ENCODE results near the gene RNASEH2A. TPM values are rescaled to one million over a fixed set of nuclear protein-coding genes. Genes with fewer than 3 reads are reported as not detected.
A peak's percentile ranks its signal among the peaks of the same experiment; 100 is the strongest.

The RNASEH2A gene
- total RNA-seq: 10 to 100 TPM; 54.8 to 55.6 TPM

DNA sequence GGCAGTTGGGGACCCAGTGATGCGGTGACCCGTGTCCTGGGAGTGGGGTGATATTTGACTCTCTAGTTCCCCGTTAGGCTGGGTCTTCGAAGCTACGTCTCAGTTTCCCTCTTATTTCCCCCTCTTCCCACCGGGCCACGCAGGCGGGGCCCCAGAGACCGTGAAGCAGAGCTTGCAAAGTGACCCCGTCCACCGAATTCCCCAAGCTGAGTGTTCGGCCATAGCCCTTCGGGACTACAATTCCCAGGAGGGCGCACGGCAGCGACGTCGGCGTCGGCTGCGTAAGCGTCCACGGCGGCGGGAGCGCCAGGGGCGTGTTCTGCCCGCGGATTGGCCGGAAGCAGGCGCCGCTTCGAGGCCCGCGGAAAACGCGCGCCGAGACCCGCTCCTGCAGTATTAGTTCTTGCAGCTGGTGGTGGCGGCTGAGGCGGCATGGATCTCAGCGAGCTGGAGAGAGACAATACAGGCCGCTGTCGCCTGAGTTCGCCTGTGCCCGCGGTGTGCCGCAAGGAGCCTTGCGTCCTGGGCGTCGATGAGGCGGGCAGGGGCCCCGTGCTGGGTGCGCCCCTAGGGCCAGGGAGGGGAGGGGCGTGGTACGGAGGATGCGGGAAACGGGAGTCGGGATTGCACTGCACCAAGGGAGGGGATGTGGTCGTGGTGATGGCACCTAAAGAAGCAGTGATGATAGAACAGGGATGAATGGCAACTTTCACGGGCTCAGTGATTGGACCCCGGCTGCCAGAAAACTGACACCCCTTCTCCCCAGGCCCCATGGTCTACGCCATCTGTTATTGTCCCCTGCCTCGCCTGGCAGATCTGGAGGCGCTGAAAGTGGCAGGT, at the start of gene RNASEH2A:
TSS of gene RNASEH2A (plus strand) at position 343 of the 840 bp plus-strand sequence. CDS start at position 433, 90 bp downstream.
- CTCF ChIA-PET: interaction anchor here (2.2 to 2.3 kb wide), 3 partner anchors 10 to 47 kb away, joined by 6 to 11 read pairs (median 6); no protein-coding TSS in a partner anchor
- H3K27me3 Mint-ChIP-seq (ENCODE audit: low read depth): no peaks in the 10 kb centered on the region
- peaks cover 21% of the 10 kb centered on the region for H3K36me3 Mint-ChIP-seq (ENCODE audit: low read depth)
- intact Hi-C loops (cut with micrococcal nuclease): loop anchor here (1.0 kb wide), 1 partner anchor 79 kb away; no protein-coding TSS in a partner anchor
- peak; percentile 92 for DNase-seq
- peaks cover 22% of the 10 kb centered on the region for H3K4me1 Mint-ChIP-seq (ENCODE audit: low read depth)
- H3K4me3 Mint-ChIP-seq: peak within 1 kb of the TSS; percentile 96
- no peaks in the 10 kb centered on the region for H3K9me3 Mint-ChIP-seq
- peak within 1 kb of the TSS; percentile 85 for H3K27ac Mint-ChIP-seq

DNA sequence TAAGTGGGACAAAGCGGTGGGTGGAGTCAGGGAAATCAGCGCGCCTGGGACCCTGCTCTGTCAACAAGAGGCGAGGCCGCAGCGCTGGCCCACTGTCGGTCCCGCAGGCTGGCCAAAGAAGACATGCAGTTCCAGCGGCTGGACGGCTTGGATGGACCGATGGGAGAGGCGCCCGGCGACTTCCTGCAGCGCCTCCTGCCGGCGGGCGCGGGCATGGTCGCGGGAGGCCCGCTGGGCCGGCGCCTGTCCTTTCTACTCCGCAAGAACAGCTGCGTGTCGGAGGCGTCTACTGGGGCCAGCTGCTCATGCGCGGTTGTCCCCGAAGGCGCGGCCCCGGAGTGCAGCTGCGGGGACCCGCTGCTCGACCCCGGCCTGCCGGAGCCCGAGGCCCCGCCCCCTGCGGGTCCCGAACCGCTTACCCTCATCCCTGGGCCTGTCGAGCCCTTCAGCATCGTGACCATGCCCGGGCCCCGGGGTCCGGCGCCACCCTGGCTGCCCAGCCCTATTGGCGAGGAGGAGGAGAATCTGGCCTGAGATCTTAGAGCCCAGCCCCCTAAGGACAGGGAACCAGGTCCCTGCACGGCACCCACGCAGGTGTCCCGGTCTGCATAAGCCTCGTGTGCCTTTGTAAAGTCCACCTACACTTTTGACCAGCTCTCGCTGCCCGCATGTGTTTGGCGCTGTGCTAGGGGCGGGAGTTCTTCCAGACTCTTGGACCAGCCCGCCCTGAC, 48.7 kb upstream of the RNASEH2A start:
- H3K27me3 Mint-ChIP-seq (ENCODE audit: low read depth): peaks cover 17% of the 10 kb centered on the region
- no peaks in the 10 kb centered on the region for H3K9me3 Mint-ChIP-seq
- H3K4me1 Mint-ChIP-seq (ENCODE audit: low read depth): peaks cover 2% of the 10 kb centered on the region
- H3K27ac Mint-ChIP-seq: no peak overlapping the region
- H3K36me3 Mint-ChIP-seq (ENCODE audit: low read depth): no peaks in the 10 kb centered on the region
- CTCF ChIA-PET: interaction anchor here (0.6 to 16.6 kb wide), 32 partner anchors 8 to 262 kb away, joined by 3 to 341 read pairs (median 4); partner anchors contain the start of genes GET3, HOOK2, PRDX2 and THSD8
- DNase-seq: peak; percentile 63
- intact Hi-C loops (cut with micrococcal nuclease): loop anchor here (1.0 to 2.0 kb wide), 3 partner anchors 24 to 193 kb away; no protein-coding TSS in a partner anchor
- peak overlapping the region; percentile 32 for H3K4me3 Mint-ChIP-seq

- Mint-ChIP-seq H3K36me3 (ENCODE audit: low read depth) (no peaks in the 10 kb centered on the region), H3K4me3 (no peak overlapping the region), H3K27ac (no peak overlapping the region), H3K27me3 (ENCODE audit: low read depth) (peaks cover 14% of the 10 kb centered on the region), H3K9me3 (no peaks in the 10 kb centered on the region), H3K4me1 (ENCODE audit: low read depth) (peaks cover 2% of the 10 kb centered on the region)
- DNase-seq: no peak
- CTCF ChIA-PET: interaction anchor here (0.9 to 16.6 kb wide), 26 partner anchors 9 to 206 kb away, joined by 3 to 341 read pairs (median 6); partner anchors contain the start of genes GET3, HOOK2, PRDX2 and RNASEH2A
- intact Hi-C loops (cut with micrococcal nuclease): loop anchor here (1.0 to 5.0 kb wide), 3 partner anchors 38 to 88 kb away; no protein-coding TSS in a partner anchor
These were observed 46.7 kb upstream of the RNASEH2A start for GRCh38 chr19:12759686-12760085.

GRCh38 chr19:12763100-12763499, 43.3 kb upstream of the RNASEH2A start:
- H3K4me3 Mint-ChIP-seq: no peak overlapping the region
- H3K27me3 Mint-ChIP-seq (ENCODE audit: low read depth): no peaks in the 10 kb centered on the region
- intact Hi-C loops (cut with micrococcal nuclease): loop anchor here (5.0 kb wide), 1 partner anchor 34 kb away; no protein-coding TSS in a partner anchor
- H3K4me1 Mint-ChIP-seq (ENCODE audit: low read depth): peaks cover 6% of the 10 kb centered on the region
- CTCF ChIA-PET: interaction anchor here (0.9 to 16.6 kb wide), 8 partner anchors 11 to 99 kb away, joined by 3 to 341 read pairs (median 12); partner anchors contain the start of genes BEST2, HOOK2, PRDX2 and THSD8
- H3K36me3 Mint-ChIP-seq (ENCODE audit: low read depth): no peaks in the 10 kb centered on the region
- H3K27ac Mint-ChIP-seq: no peak overlapping the region
- no peak for DNase-seq
- H3K9me3 Mint-ChIP-seq: no peaks in the 10 kb centered on the region

- intact Hi-C loops (cut with micrococcal nuclease): loop anchor here (5.0 kb wide), 1 partner anchor 33 kb away; no protein-coding TSS in a partner anchor
- Mint-ChIP-seq H3K4me3 (no peak overlapping the region), H3K36me3 (ENCODE audit: low read depth) (no peaks in the 10 kb centered on the region), H3K27me3 (ENCODE audit: low read depth) (no peaks in the 10 kb centered on the region), H3K4me1 (ENCODE audit: low read depth) (peaks cover 6% of the 10 kb centered on the region), H3K9me3 (no peaks in the 10 kb centered on the region), H3K27ac (no peak overlapping the region)
- no peak for DNase-seq
- CTCF ChIA-PET: interaction anchor here (0.7 to 16.6 kb wide), 12 partner anchors 7 to 148 kb away, joined by 3 to 341 read pairs (median 6); partner anchors contain the start of genes HOOK2, PRDX2 and THSD8
These were observed 41.7 kb upstream of the RNASEH2A start for GRCh38 chr19:12764698-12765097.

- intact Hi-C loops (cut with micrococcal nuclease): loop anchor here (1.0 kb wide), 1 partner anchor 81 kb away; no protein-coding TSS in a partner anchor
These were observed 40.3 kb upstream of the RNASEH2A start for GRCh38 chr19:12766051-12766521.

DNA sequence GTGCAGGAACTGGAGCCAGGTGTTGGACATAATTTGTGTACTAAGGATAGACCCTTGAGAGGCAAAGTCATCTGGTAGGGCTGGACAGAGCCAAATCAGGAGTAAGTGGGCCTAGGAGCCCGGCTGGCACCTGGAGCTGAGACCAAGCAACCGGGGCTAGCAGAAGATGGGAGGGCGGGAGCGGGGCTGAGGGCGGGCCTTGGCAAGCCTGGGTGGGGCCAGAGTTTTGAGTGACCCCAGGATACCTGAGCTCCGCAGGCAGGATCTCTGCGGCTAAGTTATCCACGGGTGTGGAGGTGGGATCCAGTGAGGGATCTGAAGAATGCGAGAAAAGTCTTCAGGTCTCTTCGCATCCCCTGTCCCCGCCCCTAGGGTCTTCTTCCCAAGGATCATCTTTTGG, 39.2 kb upstream of the RNASEH2A start:
- CTCF ChIA-PET: interaction anchor here (0.6 to 16.6 kb wide), 13 partner anchors 8 to 1048 kb away, joined by 3 to 341 read pairs (median 9); partner anchors contain the start of genes DNASE2, HOOK2, PRDX2 and THSD8
- no peaks in the 10 kb centered on the region for H3K9me3 Mint-ChIP-seq
- intact Hi-C loops (cut with micrococcal nuclease): no loop called here
- H3K36me3 Mint-ChIP-seq (ENCODE audit: low read depth): no peaks in the 10 kb centered on the region
- peaks cover 7% of the 10 kb centered on the region for H3K4me1 Mint-ChIP-seq (ENCODE audit: low read depth)
- no peak overlapping the region for H3K4me3 Mint-ChIP-seq
- no peaks in the 10 kb centered on the region for H3K27me3 Mint-ChIP-seq (ENCODE audit: low read depth)
- H3K27ac Mint-ChIP-seq: no peak overlapping the region
- no peak for DNase-seq

More at GRCh38 chr19:12766051-12766521, 40.3 kb upstream of the RNASEH2A start:
- Mint-ChIP-seq H3K4me1 (ENCODE audit: low read depth) (peaks cover 7% of the 10 kb centered on the region), H3K36me3 (ENCODE audit: low read depth) (no peaks in the 10 kb centered on the region), H3K9me3 (no peaks in the 10 kb centered on the region), H3K4me3 (peak overlapping the region; percentile 24), H3K27ac (no peak overlapping the region), H3K27me3 (ENCODE audit: low read depth) (no peaks in the 10 kb centered on the region)
- DNase-seq: peak; percentile 91
- CTCF ChIA-PET: interaction anchor here (0.7 to 16.6 kb wide), 34 partner anchors 9 to 199 kb away, joined by 3 to 341 read pairs (median 5); partner anchors contain the start of genes BEST2, DNASE2, HOOK2 and JUNB

DNA sequence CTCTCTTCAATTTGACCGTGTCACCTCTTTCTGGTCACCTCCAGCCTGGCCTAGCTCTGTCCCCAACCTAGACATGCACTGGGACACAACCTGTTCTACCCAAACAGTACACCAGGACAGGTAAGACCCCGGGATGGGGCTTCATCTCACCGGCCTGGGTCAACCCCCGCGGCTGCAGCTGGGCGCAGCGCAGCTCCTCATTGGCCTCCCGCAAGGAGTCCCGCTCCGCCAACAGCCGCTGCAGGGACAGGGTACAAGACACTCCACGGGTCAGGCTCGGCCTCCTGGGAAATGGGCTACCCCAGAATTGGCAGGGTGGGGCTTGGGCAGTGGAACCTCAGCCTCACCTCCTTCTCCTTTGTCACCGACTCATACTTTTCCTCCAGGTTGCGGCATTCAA, 38.7 kb upstream of the RNASEH2A start:
- intact Hi-C loops (cut with micrococcal nuclease): no loop called here
- no peak overlapping the region for H3K27ac Mint-ChIP-seq
- CTCF ChIA-PET: interaction anchor here (0.6 to 16.6 kb wide), 9 partner anchors 8 to 1047 kb away, joined by 3 to 341 read pairs (median 9); partner anchors contain the start of genes HOOK2, PRDX2 and THSD8

GRCh38 chr19:12769689-12770088, 36.7 kb upstream of the RNASEH2A start:
- Mint-ChIP-seq H3K27ac (no peak overlapping the region), H3K9me3 (no peaks in the 10 kb centered on the region), H3K4me3 (peak overlapping the region; percentile 10), H3K4me1 (ENCODE audit: low read depth) (peaks cover 7% of the 10 kb centered on the region), H3K36me3 (ENCODE audit: low read depth) (no peaks in the 10 kb centered on the region), H3K27me3 (ENCODE audit: low read depth) (no peaks in the 10 kb centered on the region)
- DNase-seq: peak; percentile 68
- CTCF ChIA-PET: interaction anchor here (0.9 to 16.6 kb wide), 3 partner anchors 9 to 78 kb away, joined by 6 to 341 read pairs (median 60); partner anchors contain the start of genes PRDX2 and THSD8
- intact Hi-C loops (cut with micrococcal nuclease): no loop called here

More for the DNA sequence above, 38.7 kb upstream of the RNASEH2A start:
- Mint-ChIP-seq H3K4me3 (no peak overlapping the region), H3K9me3 (no peaks in the 10 kb centered on the region), H3K36me3 (ENCODE audit: low read depth) (no peaks in the 10 kb centered on the region), H3K4me1 (ENCODE audit: low read depth) (peaks cover 7% of the 10 kb centered on the region), H3K27me3 (ENCODE audit: low read depth) (no peaks in the 10 kb centered on the region)
- DNase-seq: no peak

DNA sequence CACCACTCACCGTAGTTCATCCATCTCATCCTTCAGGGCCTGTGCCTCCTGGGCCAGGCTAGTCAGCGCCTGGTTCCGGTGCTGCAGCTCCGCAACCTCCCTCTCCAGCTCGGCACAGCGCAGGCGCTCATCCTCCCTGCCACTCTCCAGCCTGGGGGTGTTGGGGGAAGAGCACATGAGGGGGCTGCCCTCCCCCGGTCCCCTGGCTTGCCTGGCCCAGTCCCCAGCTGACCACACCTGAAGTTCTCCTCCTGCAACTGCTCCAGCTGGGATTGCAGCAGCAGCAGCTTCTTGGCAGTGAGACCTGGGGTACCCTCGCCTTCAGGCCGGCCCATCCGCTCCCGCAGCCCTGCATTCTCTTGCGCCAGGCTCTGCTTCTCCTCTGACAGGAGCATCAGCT, 35.5 kb upstream of the RNASEH2A start:
- CTCF ChIA-PET: interaction anchor here (1.0 to 16.6 kb wide), 4 partner anchors 14 to 77 kb away, joined by 3 to 341 read pairs (median 33); partner anchors contain the start of genes PRDX2 and THSD8
- peaks cover 7% of the 10 kb centered on the region for H3K4me1 Mint-ChIP-seq (ENCODE audit: low read depth)
- no peaks in the 10 kb centered on the region for H3K27me3 Mint-ChIP-seq (ENCODE audit: low read depth)
- H3K27ac Mint-ChIP-seq: no peak overlapping the region
- intact Hi-C loops (cut with micrococcal nuclease): no loop called here
- H3K4me3 Mint-ChIP-seq: no peak overlapping the region
- no peaks in the 10 kb centered on the region for H3K9me3 Mint-ChIP-seq
- no peaks in the 10 kb centered on the region for H3K36me3 Mint-ChIP-seq (ENCODE audit: low read depth)
- no peak for DNase-seq

DNA sequence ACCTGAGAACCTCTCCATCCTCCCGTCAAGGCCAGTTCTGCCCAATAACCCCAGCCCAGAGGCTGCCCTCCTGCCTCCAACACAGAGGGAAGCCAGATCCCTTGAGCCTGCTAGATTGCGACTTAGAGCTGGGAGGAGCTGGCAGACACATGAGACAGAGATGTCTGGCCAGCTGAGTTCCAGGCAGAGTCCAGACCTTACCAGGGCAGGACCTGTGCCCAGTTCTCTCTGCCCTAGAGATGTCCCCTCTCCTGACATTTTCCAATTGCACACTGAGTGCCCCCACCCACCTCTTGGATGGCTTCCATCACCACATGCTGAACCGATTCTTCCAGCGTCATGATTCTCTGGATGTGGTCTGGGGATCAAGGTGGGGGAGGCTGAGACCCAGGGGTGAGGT, 34.1 kb upstream of the RNASEH2A start:
- Mint-ChIP-seq H3K27me3 (ENCODE audit: low read depth) (no peaks in the 10 kb centered on the region), H3K27ac (no peak overlapping the region), H3K9me3 (no peaks in the 10 kb centered on the region), H3K4me3 (no peak overlapping the region), H3K4me1 (ENCODE audit: low read depth) (peaks cover 7% of the 10 kb centered on the region), H3K36me3 (ENCODE audit: low read depth) (no peaks in the 10 kb centered on the region)
- no peak for DNase-seq
- CTCF ChIA-PET: interaction anchor here (7.4 to 8.8 kb wide), 2 partner anchors 10 to 25 kb away, joined by 105 to 303 read pairs; partner anchors contain the start of genes JUNB, PRDX2 and THSD8
- intact Hi-C loops (cut with micrococcal nuclease): no loop called here

Measured in activated naive CD4-positive, alpha-beta T cell treated with anti-CD3 and anti-CD28 coated beads for 36 hours (primary cell).